Measurements from ENCODE around the gene CHL1. TPM values are rescaled to one million over a fixed set of nuclear protein-coding genes. Genes with fewer than 3 reads are reported as not detected.

The CHL1 gene
- total and polyA plus RNA-seq, 2 experiments from 2014 or later, result 1.4 to 1.9 TPM

- TF ChIP-seq EZH2 (IDR thresholded peaks at IDR 0.05; ENCODE audit: low read depth, unreplicated experiment), result no peak
- TF ChIP-seq ZNF114 (CRISPR knock-in tag; IDR thresholded peaks at IDR 0.05), result no peak
- no peak for TF ChIP-seq NANOG (IDR thresholded peaks at IDR 0.05; ENCODE audit: borderline replicate concordance)
- TF ChIP-seq ZNF331 (CRISPR knock-in tag; IDR thresholded peaks at IDR 0.05; ENCODE audit: low read depth), result no peak
- no peak for TF ChIP-seq EZH2phosphoT487 (IDR thresholded peaks at IDR 0.05; ENCODE audit: unreplicated experiment)
- TF ChIP-seq POLR2AphosphoS5 (IDR thresholded peaks at IDR 0.05; ENCODE audit: low read depth), result no peak
- TF ChIP-seq CTCF (conservative IDR thresholded peaks at IDR 0.05; ENCODE audit: low read depth in 2 of 2), result no peak
- no peak for TF ChIP-seq JUNB (IDR thresholded peaks at IDR 0.05; ENCODE audit: unreplicated experiment)
- no peak for TF ChIP-seq CREB1 (CRISPR knock-in tag; IDR thresholded peaks at IDR 0.05; ENCODE audit: low read depth)
- TF ChIP-seq REST (IDR thresholded peaks at IDR 0.05; ENCODE audit: unreplicated experiment), result no peak
These were observed 149.6 kb downstream of the CHL1 start (continued) for GRCh38 chr3:346186-346585.

- Histone ChIP-seq H3K36me3 (ENCODE audit: insufficient read depth) (no peaks in the 10 kb centered on the region), H3K9me2 (ENCODE audit: insufficient read depth) (no peaks in the 10 kb centered on the region), H4K20me1 (replicated peaks; ENCODE audit: insufficient read depth) (no peaks in the 10 kb centered on the region), H3K4me3 (no peak overlapping the region), H3K4me2 (no peak overlapping the region), H3K27ac (ENCODE audit: low read depth) (no peak overlapping the region), H3K4me1 (ENCODE audit: insufficient read depth) (peaks cover 9% of the 10 kb centered on the region; the same call in 1 of the 2 replicates), H2AFZ (no peak overlapping the region), H3K27me3 (ENCODE audit: insufficient read depth) (no peaks in the 10 kb centered on the region), H3K79me2 (replicated peaks; ENCODE audit: insufficient read depth) (no peaks in the 10 kb centered on the region), H3F3A (replicated peaks; ENCODE audit: low read depth) (no peaks in the 10 kb centered on the region)
- no peak overlapping the region for H3K27ac Mint-ChIP-seq
- peaks cover 82% of the 10 kb centered on the region for H3K9me3 Mint-ChIP-seq
- no peaks in the 10 kb centered on the region for H3K27me3 Mint-ChIP-seq (ENCODE audit: insufficient read depth, low read depth, poor library complexity)
- no peaks in the 10 kb centered on the region for H3K4me1 Mint-ChIP-seq
- H3K36me3 Mint-ChIP-seq (ENCODE audit: low read depth), result peaks cover 22% of the 10 kb centered on the region; the same call in 2 of the 3 replicates
- DNase-seq (ENCODE audit: low spot score) (no peak), ATAC-seq (no peak)
- no peak overlapping the region for H3K4me3 Mint-ChIP-seq
- TF ChIP-seq ZNF331 (CRISPR knock-in tag; IDR thresholded peaks at IDR 0.05; ENCODE audit: low read depth) (no peak), EZH2 (IDR thresholded peaks at IDR 0.05; ENCODE audit: low read depth, unreplicated experiment) (no peak), POLR2AphosphoS5 (IDR thresholded peaks at IDR 0.05; ENCODE audit: low read depth) (no peak), ZNF462 (CRISPR knock-in tag; IDR thresholded peaks at IDR 0.05) (no peak), EZH2phosphoT487 (IDR thresholded peaks at IDR 0.05; ENCODE audit: unreplicated experiment) (no peak), NANOG (IDR thresholded peaks at IDR 0.05; ENCODE audit: borderline replicate concordance) (no peak)
These were observed 151.0 kb downstream of the CHL1 start for GRCh38 chr3:347581-347980.
